AG09309 (cell line): ENCODE results near the gene SRPX2.

Experiments
- DNase-seq: peaks from one replicate; pipeline ENCODE4 v3.0.0-alpha.2; 2010; ENCODE audit warnings: low read depth
- H3K4me3 ChIP-seq: 2 replicates; pipeline ENCODE4 v1.5.1; 2011; ENCODE audit warnings: mild to moderate bottlenecking, low read depth, low read length, moderate library complexity; ENCODE audit not compliant: control insufficient read depth
- TF ChIP-seq, protein P1 (sequence below): IDR thresholded peaks from 2 replicates; pipeline ENCODE4 v1.5.1; 2011; ENCODE audit warnings: mild to moderate bottlenecking, low read depth, low read length, inconsistent platforms; ENCODE audit not compliant: insufficient read depth, control insufficient read depth; ENCODE audit errors: missing control alignments

SRPX2 gene

GRCh38 chrX:100677611-100678181 is 33.7 kb downstream of the SRPX2 start:
- DNase-seq = no peak
- no peak overlapping the region for H3K4me3 ChIP-seq
- TF ChIP-seq, protein P1, sequence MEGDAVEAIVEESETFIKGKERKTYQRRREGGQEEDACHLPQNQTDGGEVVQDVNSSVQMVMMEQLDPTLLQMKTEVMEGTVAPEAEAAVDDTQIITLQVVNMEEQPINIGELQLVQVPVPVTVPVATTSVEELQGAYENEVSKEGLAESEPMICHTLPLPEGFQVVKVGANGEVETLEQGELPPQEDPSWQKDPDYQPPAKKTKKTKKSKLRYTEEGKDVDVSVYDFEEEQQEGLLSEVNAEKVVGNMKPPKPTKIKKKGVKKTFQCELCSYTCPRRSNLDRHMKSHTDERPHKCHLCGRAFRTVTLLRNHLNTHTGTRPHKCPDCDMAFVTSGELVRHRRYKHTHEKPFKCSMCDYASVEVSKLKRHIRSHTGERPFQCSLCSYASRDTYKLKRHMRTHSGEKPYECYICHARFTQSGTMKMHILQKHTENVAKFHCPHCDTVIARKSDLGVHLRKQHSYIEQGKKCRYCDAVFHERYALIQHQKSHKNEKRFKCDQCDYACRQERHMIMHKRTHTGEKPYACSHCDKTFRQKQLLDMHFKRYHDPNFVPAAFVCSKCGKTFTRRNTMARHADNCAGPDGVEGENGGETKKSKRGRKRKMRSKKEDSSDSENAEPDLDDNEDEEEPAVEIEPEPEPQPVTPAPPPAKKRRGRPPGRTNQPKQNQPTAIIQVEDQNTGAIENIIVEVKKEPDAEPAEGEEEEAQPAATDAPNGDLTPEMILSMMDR = no peak

DNA sequence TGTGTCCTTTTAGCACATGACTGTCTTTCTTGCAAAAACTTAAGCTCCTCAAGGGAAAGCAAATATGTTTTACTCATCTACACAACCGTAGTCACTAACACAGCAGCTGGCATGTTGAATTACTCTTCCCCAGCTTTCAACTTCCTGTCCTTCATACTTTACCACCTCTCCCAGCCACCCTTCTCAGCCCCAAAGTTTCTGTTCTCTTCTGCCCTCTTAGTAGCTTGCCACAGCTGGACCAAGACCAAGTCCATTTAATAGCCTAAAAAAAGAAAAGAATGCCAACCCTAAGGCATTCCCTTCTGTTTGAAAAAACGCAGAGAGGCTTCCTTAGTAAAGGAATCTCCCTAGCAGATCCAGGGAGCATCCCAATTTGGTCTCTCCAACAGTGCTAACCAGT is 36.8 kb downstream of the SRPX2 start:
- no peak overlapping the region for H3K4me3 ChIP-seq
- DNase-seq = no peak
- TF ChIP-seq, protein P1 = no peak

GRCh38 chrX:100681599-100681998 is 37.6 kb downstream of the SRPX2 start:
- no peak overlapping the region for H3K4me3 ChIP-seq
- TF ChIP-seq, protein P1 = no peak
- no peak for DNase-seq

DNA sequence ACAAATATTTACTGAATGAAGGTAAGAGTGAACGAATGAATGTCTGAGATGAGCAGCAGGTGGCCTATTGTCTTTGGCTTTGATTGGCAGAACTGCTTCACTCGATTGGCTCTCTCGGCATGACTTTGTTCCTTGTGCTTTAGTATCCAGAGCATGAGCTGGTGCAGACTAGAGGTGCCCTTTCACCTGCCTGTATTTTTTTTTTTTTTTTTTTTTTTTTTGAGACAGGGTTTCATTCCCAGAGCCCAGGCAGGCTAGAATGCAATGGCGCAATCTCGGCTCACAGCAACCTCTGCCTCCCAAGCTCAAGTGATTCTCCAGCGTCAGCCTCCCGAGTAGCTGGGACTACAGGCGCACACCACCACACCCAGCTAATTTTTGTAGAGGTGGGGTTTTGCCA is 38.9 kb downstream of the SRPX2 start:
- TF ChIP-seq, protein P1 = no peak
- no peak overlapping the region for H3K4me3 ChIP-seq
- no peak for DNase-seq

DNA sequence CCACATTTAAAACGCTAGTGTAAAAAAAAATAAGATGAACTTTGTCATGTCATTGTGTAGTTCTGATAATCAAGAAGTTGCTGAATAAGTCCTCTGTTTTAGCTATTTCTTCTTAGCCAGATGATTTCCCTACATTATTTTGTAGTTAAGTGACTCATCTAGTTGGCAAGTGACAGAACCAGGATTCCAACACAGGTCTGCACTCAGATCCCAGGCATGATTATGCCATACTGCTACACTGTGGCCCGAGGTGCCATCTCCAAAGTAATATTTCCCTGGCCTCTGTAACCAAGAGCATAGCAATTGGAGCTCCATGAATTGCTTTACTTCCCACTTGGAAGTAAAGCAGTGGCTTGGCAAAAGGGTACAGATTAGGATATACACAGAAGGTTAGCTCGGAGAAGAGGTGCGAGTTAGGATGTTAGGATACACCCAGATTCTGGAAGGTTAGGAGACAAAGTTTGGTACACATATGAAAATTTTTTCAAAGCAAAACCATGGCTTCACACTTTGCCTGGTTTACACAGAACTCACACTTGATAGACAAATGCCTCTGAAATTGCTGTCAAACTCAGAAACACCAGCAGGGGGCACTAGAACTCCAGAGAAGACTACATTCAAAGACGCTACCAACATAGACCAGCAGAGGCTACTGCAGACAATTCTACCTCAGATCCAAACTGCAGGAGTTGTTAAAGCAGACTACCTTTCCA is 41.4 kb downstream of the SRPX2 start:
- no peak overlapping the region for H3K4me3 ChIP-seq
- peak; percentile 47 for DNase-seq
- TF ChIP-seq, protein P1 = peak; percentile 82

DNA sequence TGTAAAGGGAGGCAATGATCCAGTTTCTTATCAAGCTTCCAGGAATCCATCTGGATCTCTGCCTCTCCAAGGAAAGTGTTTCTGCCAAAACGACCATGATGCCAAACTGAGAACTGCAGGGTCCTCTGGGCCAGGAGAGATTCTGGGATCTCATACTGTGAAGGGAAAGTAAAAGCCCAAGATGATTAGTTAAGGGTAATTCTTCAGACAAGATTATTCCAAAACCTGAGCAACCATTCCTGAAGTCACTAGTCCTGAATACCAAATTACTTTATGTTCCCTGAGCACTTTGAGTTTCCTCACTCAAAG is 42.0 kb downstream of the SRPX2 start:
- no peak overlapping the region for H3K4me3 ChIP-seq
- TF ChIP-seq, protein P1 = no peak
- DNase-seq = no peak

- DNase-seq = no peak
- TF ChIP-seq, protein P1 = no peak
- H3K4me3 ChIP-seq = no peak overlapping the region
Observed at GRCh38 chrX:100687128-100687527, 43.1 kb downstream of the SRPX2 start.
